ENCODE data around the gene RRP1.
A peak's percentile ranks its signal among the peaks of the same experiment; 100 is the strongest.

RRP1 gene

GRCh38 chr21:43767984-43768867 lies 21.2 kb upstream of the RRP1 start:
- TF ChIP-seq CTCF (IDR thresholded peaks at IDR 0.05), result no peak
- Mint-ChIP-seq H3K27me3 (ENCODE audit: low read depth, poor library complexity) (no peaks in the 10 kb centered on the region), H3K9me3 (no peaks in the 10 kb centered on the region), H3K27ac (peak overlapping the region; percentile 89), H3K36me3 (ENCODE audit: low read depth) (peaks cover 11% of the 10 kb centered on the region), H3K4me1 (peaks cover 50% of the 10 kb centered on the region), H3K4me3 (no peak overlapping the region)
- DNase-seq, result no peak

- peaks cover 14% of the 10 kb centered on the region for H3K36me3 Mint-ChIP-seq (ENCODE audit: low read depth)
- TF ChIP-seq CTCF (IDR thresholded peaks at IDR 0.05), result no peak
- H3K4me1 Mint-ChIP-seq, result peaks cover 54% of the 10 kb centered on the region
- no peak for DNase-seq
- H3K9me3 Mint-ChIP-seq, result no peaks in the 10 kb centered on the region
- H3K4me3 Mint-ChIP-seq, result no peak overlapping the region
- peak overlapping the region; percentile 70 for H3K27ac Mint-ChIP-seq
- H3K27me3 Mint-ChIP-seq (ENCODE audit: low read depth, poor library complexity), result no peaks in the 10 kb centered on the region
Observed at GRCh38 chr21:43768868-43769167, 20.6 kb upstream of the RRP1 start.

- Mint-ChIP-seq H3K4me3 (no peak overlapping the region), H3K27ac (peak overlapping the region; percentile 70), H3K27me3 (ENCODE audit: low read depth, poor library complexity) (no peaks in the 10 kb centered on the region), H3K36me3 (ENCODE audit: low read depth) (peaks cover 19% of the 10 kb centered on the region), H3K9me3 (no peaks in the 10 kb centered on the region), H3K4me1 (peaks cover 59% of the 10 kb centered on the region)
- DNase-seq, result no peak
- TF ChIP-seq CTCF (IDR thresholded peaks at IDR 0.05), result no peak
Observed at GRCh38 chr21:43769325-43769958, 19.9 kb upstream of the RRP1 start.

- H3K4me1 Mint-ChIP-seq, result peaks cover 65% of the 10 kb centered on the region
- no peak overlapping the region for H3K27ac Mint-ChIP-seq
- TF ChIP-seq CTCF (IDR thresholded peaks at IDR 0.05), result no peak
- no peaks in the 10 kb centered on the region for H3K27me3 Mint-ChIP-seq (ENCODE audit: low read depth, poor library complexity)
- no peak overlapping the region for H3K4me3 Mint-ChIP-seq
- H3K36me3 Mint-ChIP-seq (ENCODE audit: low read depth), result peaks cover 19% of the 10 kb centered on the region
- DNase-seq, result no peak
- no peaks in the 10 kb centered on the region for H3K9me3 Mint-ChIP-seq
Observed at GRCh38 chr21:43770066-43770655, 19.2 kb upstream of the RRP1 start.

GRCh38 chr21:43771199-43771675 lies 18.1 kb upstream of the RRP1 start:
- Mint-ChIP-seq H3K4me3 (no peak overlapping the region), H3K27me3 (ENCODE audit: low read depth, poor library complexity) (no peaks in the 10 kb centered on the region), H3K9me3 (no peaks in the 10 kb centered on the region), H3K27ac (no peak overlapping the region), H3K36me3 (ENCODE audit: low read depth) (peaks cover 19% of the 10 kb centered on the region), H3K4me1 (peaks cover 71% of the 10 kb centered on the region)
- TF ChIP-seq CTCF (IDR thresholded peaks at IDR 0.05), result no peak
- no peak for DNase-seq

Data from nephron progenitor cell (in vitro differentiated cells).